Activated naive CD4-positive, alpha-beta T cell treated with anti-CD3 and anti-CD28 coated beads, Interleukin-2, amount 50 U/mL, for 72 hours (primary cell): ENCODE results near the gene PTPRR. TPM values are rescaled to one million over a fixed set of nuclear protein-coding genes. Genes with fewer than 3 reads are reported as not detected.
"Not testable (repeated sequence)": the region's sequence is repeated elsewhere in the genome, so short reads cannot be mapped to it uniquely, and the experiment has no call there.

Experiments
- ATAC-seq, 2 donors: fragments of 150-1000 bp; cut with Tn5 transposase; 2 replicates each; pipeline ENCODE4 v1.10.0; 2021; ENCODE audit warnings: mild to moderate bottlenecking in 2 of 2, moderate library complexity in 2 of 2
- DNase-seq, 2 donors: peaks; one replicate each; pipeline ENCODE4 v3.0.0; 2021 to 2022; ENCODE audit warnings: low spot score in 2 of 2
- H3K27ac Mint-ChIP-seq, 2 donors: one replicate each; pipeline ENCODE4 v1.8.0; 2022; ENCODE audit warnings: mild to moderate bottlenecking in 2 of 2, mixed read lengths in 2 of 2
- H3K36me3 Mint-ChIP-seq, 2 donors: one replicate each; pipeline ENCODE4 v1.8.0; 2022; ENCODE audit warnings: mixed read lengths in 2 of 2
- H3K9me3 Mint-ChIP-seq, 2 donors: one replicate each; pipeline ENCODE4 v1.8.0; 2022; ENCODE audit warnings: mixed read lengths in 2 of 2
- total RNA-seq, 2 donors: library from RNA; stranded (reverse); gene quantifications; one replicate each; pipeline ENCODE4 v1.2.3, GENCODE V29; 2022

The PTPRR gene
- total RNA-seq, 2 donors from 2014 or later: not detected

GRCh38 chr12:70830221-70831061, 90.1 kb downstream of the PTPRR start:
- no peaks in the 10 kb centered on the region for H3K36me3 Mint-ChIP-seq
- peaks cover 4 to 5% of the 10 kb centered on the region in 2 donors for H3K9me3 Mint-ChIP-seq
- ATAC-seq: no peak
- no peak for DNase-seq
- H3K27ac Mint-ChIP-seq: no peak overlapping the region

- DNase-seq (no peak), ATAC-seq (no peak)
- H3K27ac Mint-ChIP-seq: no peak overlapping the region
- no peaks in the 10 kb centered on the region for H3K36me3 Mint-ChIP-seq
- H3K9me3 Mint-ChIP-seq: peaks cover 4 to 6% of the 10 kb centered on the region in 2 donors
Measured at GRCh38 chr12:70829070-70829469, 91.5 kb downstream of the PTPRR start.

DNA sequence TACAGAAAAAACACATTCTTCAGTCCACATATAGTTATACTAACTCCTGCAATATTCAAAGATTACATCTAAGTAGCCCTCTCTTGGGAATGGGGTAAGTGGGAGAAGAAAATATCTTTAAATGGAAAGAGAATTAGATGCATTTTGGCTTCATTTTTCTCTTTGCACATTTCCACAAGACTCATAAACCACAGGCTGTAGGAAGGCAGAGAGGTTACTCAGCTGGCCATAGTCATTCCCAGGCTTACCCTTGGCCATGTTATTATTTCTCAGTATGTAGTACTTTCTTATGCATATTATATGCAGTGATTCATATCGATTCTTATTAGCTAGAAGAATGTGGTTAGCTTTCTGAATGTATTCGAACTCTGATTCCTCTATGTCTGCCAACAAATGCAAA, 92.2 kb downstream of the PTPRR start:
- Mint-ChIP-seq H3K9me3 (peaks cover 4 to 6% of the 10 kb centered on the region in 2 donors), H3K27ac (no peak overlapping the region), H3K36me3 (no peaks in the 10 kb centered on the region)
- no peak for ATAC-seq
- DNase-seq: no peak

GRCh38 chr12:70826156-70826555, 94.4 kb downstream of the PTPRR start:
- DNase-seq: no peak
- Mint-ChIP-seq H3K27ac (no peak overlapping the region), H3K9me3 (peaks cover 4 to 6% of the 10 kb centered on the region in 2 donors), H3K36me3 (no peaks in the 10 kb centered on the region)
- no peak for ATAC-seq

GRCh38 chr12:70824511-70824910, 96.0 kb downstream of the PTPRR start:
- no peak for DNase-seq
- no peak for ATAC-seq
- H3K36me3 Mint-ChIP-seq: no peaks in the 10 kb centered on the region
- peaks cover 4 to 11% of the 10 kb centered on the region in 2 donors for H3K9me3 Mint-ChIP-seq
- no peak overlapping the region for H3K27ac Mint-ChIP-seq

DNA sequence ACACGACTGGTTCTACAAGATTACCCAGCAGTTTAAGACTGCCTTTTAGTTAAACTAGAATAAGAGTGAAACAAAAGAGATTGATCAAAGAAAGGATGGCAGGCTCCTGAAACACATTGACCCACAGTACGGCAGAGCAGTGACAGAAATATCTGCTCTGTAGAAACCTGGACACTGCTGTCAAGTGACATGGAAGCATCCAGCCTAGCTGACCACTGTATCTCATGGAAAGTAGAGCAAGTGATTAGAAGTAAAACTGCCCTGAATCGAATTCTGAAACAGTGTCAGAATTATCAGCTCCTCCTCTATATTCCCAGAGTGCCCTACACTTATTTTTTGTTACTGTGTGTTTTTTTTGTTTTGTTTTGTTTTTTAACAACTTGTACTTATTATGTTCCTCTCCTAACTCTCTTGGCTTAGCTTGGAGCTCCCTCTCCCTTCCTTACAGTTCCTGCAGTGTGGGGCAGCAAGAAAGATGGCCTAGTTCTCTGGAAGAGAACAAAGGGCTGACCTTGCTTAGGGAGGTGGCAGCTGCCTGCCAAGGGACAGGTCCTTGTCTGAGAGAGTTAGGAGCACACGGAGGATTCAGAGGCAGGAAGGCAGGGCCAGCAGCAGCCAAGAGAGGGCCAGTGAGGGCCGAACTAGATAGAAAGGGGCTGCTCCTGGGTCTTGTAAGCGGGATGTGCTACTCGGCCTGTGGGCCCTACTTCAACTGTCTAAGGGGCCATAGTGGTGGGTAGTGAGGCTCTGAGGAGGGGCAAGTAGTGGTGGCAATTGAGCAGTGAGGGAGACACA, 97.2 kb downstream of the PTPRR start:
- no peak for DNase-seq
- peaks cover 0 to 16% of the 10 kb centered on the region in 2 donors for H3K9me3 Mint-ChIP-seq
- no peak for ATAC-seq
- no peak overlapping the region for H3K27ac Mint-ChIP-seq
- no peaks in the 10 kb centered on the region for H3K36me3 Mint-ChIP-seq

GRCh38 chr12:70822412-70822811, 98.1 kb downstream of the PTPRR start:
- no peak for ATAC-seq
- Mint-ChIP-seq H3K9me3 (peaks cover 0 to 16% of the 10 kb centered on the region in 2 donors), H3K36me3 (no peaks in the 10 kb centered on the region), H3K27ac (no peak overlapping the region)
- DNase-seq: no peak

GRCh38 chr12:70815971-70816391, 104.6 kb downstream of the PTPRR start:
- ATAC-seq: no peak
- Mint-ChIP-seq H3K36me3 (peaks cover 0 to 5% of the 10 kb centered on the region in 2 donors), H3K27ac (no peak overlapping the region), H3K9me3 (peaks cover 5 to 24% of the 10 kb centered on the region in 2 donors)
- no peak for DNase-seq

GRCh38 chr12:70815056-70815455, 105.5 kb downstream of the PTPRR start:
- Mint-ChIP-seq H3K9me3 (peaks cover 5 to 21% of the 10 kb centered on the region in 2 donors), H3K27ac (no peak overlapping the region), H3K36me3 (peaks cover 0 to 5% of the 10 kb centered on the region in 2 donors)
- DNase-seq (no peak), ATAC-seq (no peak)

GRCh38 chr12:70813559-70813958, 107.0 kb downstream of the PTPRR start:
- no peak overlapping the region for H3K27ac Mint-ChIP-seq
- DNase-seq (no peak), ATAC-seq (no peak)
- H3K9me3 Mint-ChIP-seq: peaks cover 9 to 15% of the 10 kb centered on the region in 2 donors
- peaks cover 0 to 5% of the 10 kb centered on the region in 2 donors for H3K36me3 Mint-ChIP-seq

DNA sequence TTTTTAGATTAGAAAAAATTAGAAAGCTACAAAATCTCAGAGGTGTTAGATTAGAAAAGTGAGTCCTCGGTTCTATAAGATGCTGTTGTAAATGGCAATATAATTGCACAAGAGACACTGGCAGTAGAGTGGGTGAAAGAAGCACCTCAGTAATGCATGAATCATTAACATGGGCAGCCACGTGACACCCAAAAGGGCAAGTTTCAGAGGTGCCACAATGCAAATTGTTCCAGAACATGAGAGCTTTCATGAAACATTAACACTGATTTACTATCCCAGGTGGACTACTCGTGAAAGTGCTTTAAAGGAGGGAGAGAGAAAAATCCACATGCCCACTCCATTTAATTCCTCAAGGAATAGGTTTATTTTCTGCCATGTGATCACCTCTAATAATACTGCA, 108.4 kb downstream of the PTPRR start:
- no peak for ATAC-seq
- H3K36me3 Mint-ChIP-seq: peaks cover 0 to 5% of the 10 kb centered on the region in 2 donors

GRCh38 chr12:70809887-70810286, 110.7 kb downstream of the PTPRR start:
- ATAC-seq: no peak
- no peak for DNase-seq
- Mint-ChIP-seq H3K36me3 (peaks cover 0 to 5% of the 10 kb centered on the region in 2 donors), H3K27ac (no peak overlapping the region), H3K9me3 (peaks cover 13 to 14% of the 10 kb centered on the region in 2 donors)

More for the DNA sequence above, 108.4 kb downstream of the PTPRR start:
- no peak for DNase-seq
- H3K9me3 Mint-ChIP-seq: peaks cover 13 to 19% of the 10 kb centered on the region in 2 donors
- no peak overlapping the region for H3K27ac Mint-ChIP-seq

DNA sequence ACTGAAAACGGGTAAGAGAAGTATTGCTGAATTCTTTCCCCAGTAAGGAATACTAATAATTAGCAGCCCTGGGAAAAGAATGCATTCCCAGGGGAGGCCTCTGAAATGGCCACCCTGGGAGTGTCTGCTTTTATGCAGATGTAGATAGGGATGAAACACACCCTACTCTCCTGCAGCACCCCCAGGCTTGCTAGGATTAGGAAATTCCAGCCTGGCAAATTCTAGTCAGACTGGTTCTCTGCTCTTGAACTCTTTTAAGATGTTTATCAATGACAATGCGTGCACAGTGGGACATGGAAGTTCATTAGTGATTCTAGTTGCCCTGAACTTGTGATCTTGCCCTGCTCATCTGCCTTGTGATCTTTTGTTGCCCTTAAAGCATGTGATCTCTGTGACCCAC, 112.5 kb downstream of the PTPRR start:
- H3K27ac Mint-ChIP-seq, DNase-seq, H3K9me3 Mint-ChIP-seq, H3K36me3 Mint-ChIP-seq, ATAC-seq: not testable (repeated sequence)

GRCh38 chr12:70806827-70807226, 113.7 kb downstream of the PTPRR start:
- Mint-ChIP-seq H3K27ac (no peak overlapping the region), H3K9me3 (peaks cover 8% of the 10 kb centered on the region in 2 donors), H3K36me3 (no peaks in the 10 kb centered on the region)
- no peak for ATAC-seq
- no peak for DNase-seq

GRCh38 chr12:70806043-70806442, 114.5 kb downstream of the PTPRR start:
- H3K36me3 Mint-ChIP-seq: no peaks in the 10 kb centered on the region
- ATAC-seq: no peak
- H3K9me3 Mint-ChIP-seq: peaks cover 8% of the 10 kb centered on the region in 2 donors
- no peak overlapping the region for H3K27ac Mint-ChIP-seq
- DNase-seq: no peak

DNA sequence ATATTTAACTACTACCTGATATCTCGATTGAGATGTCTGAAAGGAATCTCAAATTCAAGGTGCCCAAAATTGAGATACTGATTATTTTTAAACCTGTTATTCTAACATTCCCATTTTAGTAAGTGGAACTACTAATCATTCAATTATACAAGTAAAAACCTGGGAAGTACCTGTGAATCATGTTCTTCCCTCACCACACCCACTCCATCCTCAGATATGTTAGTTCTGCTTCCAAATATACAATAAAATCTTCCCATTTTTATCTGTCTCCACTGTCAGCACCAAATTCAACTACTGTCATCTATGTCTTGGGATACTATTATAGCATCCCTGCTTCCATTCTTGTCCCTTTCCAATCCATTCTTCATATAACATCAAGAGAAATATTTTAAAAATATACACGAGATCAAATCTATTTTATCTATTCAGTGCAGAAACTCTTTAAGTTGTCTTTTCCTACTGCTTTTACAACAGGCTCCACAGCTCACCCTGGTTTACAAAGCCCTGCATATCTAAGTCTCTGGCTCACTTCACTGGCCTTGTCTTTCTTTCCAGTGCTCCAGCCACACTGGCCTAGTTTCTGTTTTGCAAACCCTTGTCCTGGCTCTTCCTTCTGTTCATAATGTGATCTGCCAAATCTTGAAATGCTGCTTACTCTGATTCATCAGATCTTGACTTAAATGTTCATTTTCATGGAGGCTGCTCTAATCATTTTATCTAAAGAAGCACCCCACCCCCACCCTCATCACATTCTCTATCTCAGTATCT, 122.3 kb downstream of the PTPRR start:
- ATAC-seq (no peak), DNase-seq (no peak)
- Mint-ChIP-seq H3K9me3 (peaks cover 0 to 6% of the 10 kb centered on the region in 2 donors), H3K27ac (no peak overlapping the region), H3K36me3 (no peaks in the 10 kb centered on the region)

GRCh38 chr12:70796989-70797388, 123.5 kb downstream of the PTPRR start:
- no peak overlapping the region for H3K27ac Mint-ChIP-seq
- H3K9me3 Mint-ChIP-seq: peaks cover 0 to 6% of the 10 kb centered on the region in 2 donors
- DNase-seq: no peak
- no peak for ATAC-seq
- H3K36me3 Mint-ChIP-seq: no peaks in the 10 kb centered on the region
